Measurements from ENCODE around the gene GCSAM.

The GCSAM gene

DNA sequence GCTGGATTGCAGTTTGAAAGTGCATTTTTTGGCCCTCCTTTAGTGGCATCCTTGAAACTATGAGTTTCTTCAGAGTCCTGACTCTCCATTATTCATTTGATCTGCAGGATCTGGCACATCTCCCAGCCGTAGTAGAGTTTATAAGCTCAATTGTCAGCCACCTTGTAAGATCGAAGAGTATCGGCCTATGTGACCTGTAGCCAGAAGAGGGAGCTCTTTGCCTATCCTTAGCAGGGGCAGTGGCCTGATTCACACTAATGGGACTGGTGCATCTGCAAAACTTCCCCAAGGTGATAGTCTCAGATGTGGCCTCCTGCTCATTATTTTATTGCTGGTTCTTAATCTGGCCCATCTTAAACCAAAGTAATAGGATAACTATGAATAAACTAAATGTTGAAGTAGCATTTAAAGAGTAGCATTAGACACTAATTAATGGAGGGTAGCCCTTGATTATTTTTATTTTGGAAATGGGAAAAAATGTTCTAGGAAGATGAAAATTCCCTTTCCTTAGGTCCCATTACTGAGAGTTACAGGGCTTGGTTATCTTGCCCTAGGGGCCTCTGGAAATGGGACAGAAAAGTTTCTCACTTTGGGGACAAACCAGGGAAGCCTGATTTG, 21.2 kb downstream of the GCSAM start:
- Histone ChIP-seq H3F3A (ENCODE audit: low read depth) (no peaks in the 10 kb centered on the region), H3K79me2 (ENCODE audit: insufficient read depth, low read length) (no peaks in the 10 kb centered on the region), H3K4me2 (ENCODE audit: low read depth, low read length, poor library complexity, severe bottlenecking) (no peak overlapping the region), H3K4me1 (ENCODE audit: insufficient read depth, low read length, poor library complexity, severe bottlenecking) (no peaks in the 10 kb centered on the region), H2AFZ (ENCODE audit: low read length) (no peak overlapping the region), H4K20me1 (ENCODE audit: insufficient read depth, low read length, poor library complexity, severe bottlenecking) (no peaks in the 10 kb centered on the region), H3K9me2 (replicated peaks; ENCODE audit: low read depth, low read length) (no peaks in the 10 kb centered on the region), H3K9me3 (ENCODE audit: insufficient read depth, low read depth, low read length) (no peaks in the 10 kb centered on the region), H3K9ac (ENCODE audit: low read depth, low read length, poor library complexity, severe bottlenecking) (no peak overlapping the region), H3K36me3 (ENCODE audit: insufficient read depth, low read length) (no peaks in the 10 kb centered on the region), H3K4me3 (ENCODE audit: low read length, poor library complexity, severe bottlenecking) (no peak overlapping the region), H3K27me3 (ENCODE audit: insufficient read depth, low read length, poor library complexity, severe bottlenecking) (peaks cover 23% of the 10 kb centered on the region)
- TF ChIP-seq, protein P1, sequence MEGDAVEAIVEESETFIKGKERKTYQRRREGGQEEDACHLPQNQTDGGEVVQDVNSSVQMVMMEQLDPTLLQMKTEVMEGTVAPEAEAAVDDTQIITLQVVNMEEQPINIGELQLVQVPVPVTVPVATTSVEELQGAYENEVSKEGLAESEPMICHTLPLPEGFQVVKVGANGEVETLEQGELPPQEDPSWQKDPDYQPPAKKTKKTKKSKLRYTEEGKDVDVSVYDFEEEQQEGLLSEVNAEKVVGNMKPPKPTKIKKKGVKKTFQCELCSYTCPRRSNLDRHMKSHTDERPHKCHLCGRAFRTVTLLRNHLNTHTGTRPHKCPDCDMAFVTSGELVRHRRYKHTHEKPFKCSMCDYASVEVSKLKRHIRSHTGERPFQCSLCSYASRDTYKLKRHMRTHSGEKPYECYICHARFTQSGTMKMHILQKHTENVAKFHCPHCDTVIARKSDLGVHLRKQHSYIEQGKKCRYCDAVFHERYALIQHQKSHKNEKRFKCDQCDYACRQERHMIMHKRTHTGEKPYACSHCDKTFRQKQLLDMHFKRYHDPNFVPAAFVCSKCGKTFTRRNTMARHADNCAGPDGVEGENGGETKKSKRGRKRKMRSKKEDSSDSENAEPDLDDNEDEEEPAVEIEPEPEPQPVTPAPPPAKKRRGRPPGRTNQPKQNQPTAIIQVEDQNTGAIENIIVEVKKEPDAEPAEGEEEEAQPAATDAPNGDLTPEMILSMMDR (conservative IDR thresholded peaks at IDR 0.05; ENCODE audit: low read length) = peak; percentile 93
- no peak for TF ChIP-seq EZH2phosphoT487 (IDR thresholded peaks at IDR 0.05; ENCODE audit: borderline replicate concordance)

DNA sequence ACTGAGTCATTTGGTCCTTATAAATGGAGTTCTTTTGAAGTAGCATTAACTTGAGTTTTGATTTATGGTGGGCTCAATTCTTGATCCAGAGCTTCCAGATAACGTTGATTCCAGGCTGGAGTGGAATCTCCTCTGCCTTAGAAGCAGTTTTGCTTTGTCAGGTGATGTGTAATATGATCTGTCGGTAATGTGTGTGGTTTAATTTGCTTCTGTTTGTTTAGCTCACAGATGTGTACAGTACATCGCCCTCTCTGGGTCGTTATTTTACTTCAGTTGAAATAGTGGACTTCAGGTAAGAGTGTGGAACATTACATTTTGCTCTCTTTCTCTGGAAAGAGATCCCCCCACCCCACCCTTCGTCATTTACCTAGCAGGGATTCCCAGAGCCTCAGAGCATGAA, 23.7 kb downstream of the GCSAM start:
- Histone ChIP-seq H3K4me1 (ENCODE audit: insufficient read depth, low read length, poor library complexity, severe bottlenecking) (no peaks in the 10 kb centered on the region), H3K27me3 (ENCODE audit: insufficient read depth, low read length, poor library complexity, severe bottlenecking) (peaks cover 41% of the 10 kb centered on the region)

DNA sequence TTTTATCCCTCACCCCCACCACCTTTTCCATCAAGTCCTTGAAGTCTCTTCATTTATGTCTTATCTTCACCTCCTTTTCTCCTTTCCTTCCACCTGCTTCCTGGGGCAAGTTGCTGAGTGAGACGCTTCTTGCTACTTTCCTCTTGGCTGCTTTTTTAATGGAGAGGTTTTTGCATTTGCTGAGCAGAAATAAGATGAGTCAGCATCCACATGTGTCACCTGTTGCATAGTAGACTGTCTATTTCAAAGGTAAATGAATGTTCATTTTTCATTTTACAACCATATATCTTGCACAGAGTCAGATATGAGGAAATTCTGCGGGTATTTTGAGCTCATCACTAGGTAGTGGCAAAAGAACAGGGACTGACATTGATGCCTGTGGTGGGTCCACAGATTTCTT, 28.3 kb downstream of the GCSAM start:
- Histone ChIP-seq H3K9me3 (ENCODE audit: insufficient read depth, low read depth, low read length) (no peaks in the 10 kb centered on the region), H3K9ac (ENCODE audit: low read depth, low read length, poor library complexity, severe bottlenecking) (no peak overlapping the region), H3K79me2 (ENCODE audit: insufficient read depth, low read length) (no peaks in the 10 kb centered on the region), H3K9me2 (replicated peaks; ENCODE audit: low read depth, low read length) (no peaks in the 10 kb centered on the region), H4K20me1 (ENCODE audit: insufficient read depth, low read length, poor library complexity, severe bottlenecking) (no peaks in the 10 kb centered on the region), H3K27me3 (ENCODE audit: insufficient read depth, low read length, poor library complexity, severe bottlenecking) (peaks cover 86% of the 10 kb centered on the region), H3K4me2 (ENCODE audit: low read depth, low read length, poor library complexity, severe bottlenecking) (no peak overlapping the region), H3F3A (ENCODE audit: low read depth) (no peaks in the 10 kb centered on the region), H3K36me3 (ENCODE audit: insufficient read depth, low read length) (no peaks in the 10 kb centered on the region), H2AFZ (ENCODE audit: low read length) (no peak overlapping the region), H3K4me1 (ENCODE audit: insufficient read depth, low read length, poor library complexity, severe bottlenecking) (no peaks in the 10 kb centered on the region), H3K4me3 (ENCODE audit: low read length, poor library complexity, severe bottlenecking) (no peak overlapping the region)
- TF ChIP-seq, protein P1 (conservative IDR thresholded peaks at IDR 0.05; ENCODE audit: low read length) = no peak
- no peak for TF ChIP-seq EZH2phosphoT487 (IDR thresholded peaks at IDR 0.05; ENCODE audit: borderline replicate concordance)

More for the DNA sequence above, 23.7 kb downstream of the GCSAM start:
- Histone ChIP-seq H3F3A (ENCODE audit: low read depth) (no peaks in the 10 kb centered on the region), H3K9me2 (replicated peaks; ENCODE audit: low read depth, low read length) (no peaks in the 10 kb centered on the region), H2AFZ (ENCODE audit: low read length) (no peak overlapping the region), H3K4me3 (ENCODE audit: low read length, poor library complexity, severe bottlenecking) (no peak overlapping the region), H3K4me2 (ENCODE audit: low read depth, low read length, poor library complexity, severe bottlenecking) (no peak overlapping the region), H4K20me1 (ENCODE audit: insufficient read depth, low read length, poor library complexity, severe bottlenecking) (no peaks in the 10 kb centered on the region), H3K9me3 (ENCODE audit: insufficient read depth, low read depth, low read length) (no peaks in the 10 kb centered on the region), H3K9ac (ENCODE audit: low read depth, low read length, poor library complexity, severe bottlenecking) (no peak overlapping the region), H3K36me3 (ENCODE audit: insufficient read depth, low read length) (no peaks in the 10 kb centered on the region), H3K79me2 (ENCODE audit: insufficient read depth, low read length) (no peaks in the 10 kb centered on the region)
- TF ChIP-seq EZH2phosphoT487 (IDR thresholded peaks at IDR 0.05; ENCODE audit: borderline replicate concordance) = no peak
- TF ChIP-seq, protein P1 (conservative IDR thresholded peaks at IDR 0.05; ENCODE audit: low read length) = no peak

All from Loucy (cell line).